PC-3 (cell line): Measurements from ENCODE around the gene SH3RF3.

ENCODE experiments used
- CTCF ChIP-seq: fragments of 300-600 bp; sonication (generic); conservative IDR thresholded peaks from 2 replicates; pipeline ENCODE4 v1.5.1; 2017; ENCODE audit warnings: antibody characterized with exemption, low read depth, mild to moderate bottlenecking, low read length
- EZH2 ChIP-seq: fragments of 300-600 bp; sonication (generic); IDR thresholded peaks from one replicate; pipeline ENCODE4 v1.6.1; 2017; ENCODE audit warnings: antibody characterized with exemption, mild to moderate bottlenecking, low read length; ENCODE audit not compliant: unreplicated experiment
- EZH2phosphoT487 ChIP-seq: fragments of 300-600 bp; sonication (generic); IDR thresholded peaks from 2 replicates; pipeline ENCODE4 v1.6.1; 2018; ENCODE audit warnings: mild to moderate bottlenecking, antibody characterized with exemption, low read length, borderline replicate concordance

GRCh38 chr2:109288544-109289368 lies 159.8 kb downstream of the SH3RF3 start:
- TF ChIP-seq CTCF: no peak
- TF ChIP-seq EZH2: no peak
- no peak for TF ChIP-seq EZH2phosphoT487
